GM12864 (cell line): ENCODE results near the gene ARL14EPL.

Experiments used
- DNase-seq: peaks from one replicate; pipeline ENCODE4 v3.0.0-alpha.2; 2011; ENCODE audit warnings: low read depth
- H3K4me3 ChIP-seq: 2 replicates; pipeline ENCODE4 v1.5.1; 2011; ENCODE audit warnings: mild to moderate bottlenecking, low read depth, low read length, control low read depth
- CTCF ChIP-seq: IDR thresholded peaks from 2 replicates; pipeline ENCODE4 v1.5.1; 2011; ENCODE audit warnings: low read depth, mild to moderate bottlenecking, moderate library complexity, low read length, control low read depth, inconsistent platforms; ENCODE audit errors: missing control alignments

ARL14EPL gene

DNA sequence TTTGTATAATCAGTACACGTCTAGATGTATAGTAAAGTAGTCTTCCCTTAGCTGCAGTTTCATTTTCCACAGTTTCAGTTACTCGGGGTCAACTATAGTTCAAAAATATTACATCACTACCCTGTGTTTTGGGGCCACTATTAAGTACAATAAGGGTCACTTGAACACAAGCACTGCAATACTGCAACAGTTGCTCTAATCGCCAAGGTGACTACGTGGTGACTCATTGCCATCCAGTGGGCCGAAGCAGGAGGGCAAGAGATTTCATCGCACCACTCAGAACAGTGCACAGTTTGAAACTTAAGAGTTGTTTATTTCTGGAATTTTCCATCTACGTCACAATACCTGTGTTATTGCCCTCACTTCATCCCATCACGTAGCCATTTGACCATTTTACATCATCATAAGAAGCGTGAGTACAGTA lies at the start of gene ARL14EPL:
Gene ARL14EPL, plus strand, starts transcription at position 379 of the 424 bp plus-strand sequence. CDS start 18,994 bp downstream, outside the sequence.
- peak; percentile 39 for DNase-seq
- TF ChIP-seq CTCF: peak; percentile 50
- no peak within 1 kb of the TSS for H3K4me3 ChIP-seq

- no peak overlapping the region for H3K4me3 ChIP-seq
- TF ChIP-seq CTCF: no peak
- DNase-seq: no peak
Measured at GRCh38 chr5:115983519-115983918, 48.8 kb upstream of the ARL14EPL start.

DNA sequence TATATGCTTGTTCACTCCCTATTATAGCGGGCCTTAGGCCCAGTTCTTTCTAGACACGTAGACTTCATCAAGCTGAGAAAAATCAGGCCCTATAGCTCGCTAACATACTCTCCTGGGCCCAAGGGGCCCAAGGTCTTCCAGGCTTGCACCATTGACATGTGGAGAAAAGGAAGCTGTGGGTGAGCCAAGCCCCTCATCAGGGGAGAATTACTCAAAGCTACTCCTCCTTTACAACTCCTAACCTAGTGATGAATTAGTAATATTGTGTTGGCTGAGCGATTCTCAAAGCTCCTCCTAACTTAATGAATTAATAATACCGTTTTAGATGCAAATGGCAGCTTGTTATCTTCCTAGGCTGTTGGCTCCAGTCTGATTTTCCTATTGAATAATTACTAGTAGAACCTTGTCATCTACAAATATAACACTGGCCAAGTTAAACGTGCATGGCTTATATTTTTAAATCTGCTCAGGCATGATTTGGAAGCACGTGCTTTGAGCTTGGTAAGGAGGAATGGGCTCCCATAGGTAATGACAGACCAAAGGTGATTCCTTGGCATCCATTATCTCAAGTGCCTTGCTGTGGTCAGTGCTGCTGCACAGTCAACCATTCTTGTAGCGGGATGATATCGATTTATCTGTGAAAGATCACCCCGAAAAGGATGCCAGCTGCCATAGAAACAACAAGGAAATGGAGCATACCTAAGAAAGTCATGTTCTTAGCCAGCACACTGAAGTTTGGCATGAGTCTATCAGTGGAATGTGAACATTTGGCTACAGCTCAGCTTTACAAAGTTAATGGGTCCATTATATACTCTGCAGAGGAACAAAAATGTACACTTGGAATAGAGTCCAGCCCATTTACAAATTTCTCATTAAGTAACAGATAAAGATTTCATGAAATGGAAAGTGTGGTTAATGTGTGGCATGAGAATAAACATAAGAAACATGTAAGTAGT lies 46.2 kb upstream of the ARL14EPL start:
- no peak overlapping the region for H3K4me3 ChIP-seq
- DNase-seq: no peak
- TF ChIP-seq CTCF: no peak

GRCh38 chr5:115988002-115988401 lies 44.3 kb upstream of the ARL14EPL start:
- no peak for TF ChIP-seq CTCF
- DNase-seq: no peak
- no peak overlapping the region for H3K4me3 ChIP-seq

- TF ChIP-seq CTCF: no peak
- H3K4me3 ChIP-seq: no peak overlapping the region
- no peak for DNase-seq
Measured at GRCh38 chr5:115992848-115993350, 39.4 kb upstream of the ARL14EPL start.

- no peak overlapping the region for H3K4me3 ChIP-seq
- no peak for DNase-seq
- no peak for TF ChIP-seq CTCF
Measured at GRCh38 chr5:115995351-115995750, 36.9 kb upstream of the ARL14EPL start.
